Keratinocyte (primary cell): ENCODE results near the gene TRIM54.
A peak's percentile ranks its signal among the peaks of the same experiment; 100 is the strongest.

Experiments
- EZH2 ChIP-seq: IDR thresholded peaks from one replicate; pipeline ENCODE4 v1.6.1; 2012; ENCODE audit warnings: inconsistent platforms, mild to moderate bottlenecking, low read length, moderate library complexity
- TF ChIP-seq, protein P1 (sequence below), 3 experiments: IDR thresholded peaks in 1 of 3; conservative IDR thresholded peaks in 1 of 3; optimal IDR thresholded peaks in 1 of 3; 2 replicates in 2 of 3; 3 replicates in 1 of 3; pipeline versions ENCODE3 to v1.5.1; 2011; ENCODE audit warnings: low read length in 3 of 3, mild to moderate bottlenecking in 3 of 3, moderate library complexity in 2 of 3, control low read depth in 1 of 3, inconsistent platforms in 1 of 3; ENCODE audit not compliant: insufficient read depth in 2 of 3; ENCODE audit errors: extremely low read depth in 1 of 3

DNA sequence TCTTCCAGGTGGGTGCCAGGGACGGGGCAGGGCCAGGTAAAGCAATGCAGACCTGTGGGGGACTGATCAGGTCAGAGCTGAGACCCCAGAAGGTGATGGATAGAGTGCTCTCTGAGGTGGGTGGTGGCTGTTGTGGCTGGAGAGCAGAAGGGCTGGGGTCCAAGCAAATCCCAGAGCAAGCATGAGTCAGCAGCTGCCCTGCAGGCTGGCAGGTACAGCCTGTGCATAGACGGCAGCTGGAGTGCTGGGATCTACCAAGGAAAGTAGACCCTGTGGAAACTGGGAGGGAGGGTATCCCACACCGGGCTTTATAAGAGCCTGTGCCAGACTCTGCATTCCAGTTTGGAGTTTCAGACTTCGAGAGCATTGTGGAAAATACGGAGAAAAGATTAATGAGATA, 663 bp downstream of the TRIM54 start:
- TF ChIP-seq, protein P1, sequence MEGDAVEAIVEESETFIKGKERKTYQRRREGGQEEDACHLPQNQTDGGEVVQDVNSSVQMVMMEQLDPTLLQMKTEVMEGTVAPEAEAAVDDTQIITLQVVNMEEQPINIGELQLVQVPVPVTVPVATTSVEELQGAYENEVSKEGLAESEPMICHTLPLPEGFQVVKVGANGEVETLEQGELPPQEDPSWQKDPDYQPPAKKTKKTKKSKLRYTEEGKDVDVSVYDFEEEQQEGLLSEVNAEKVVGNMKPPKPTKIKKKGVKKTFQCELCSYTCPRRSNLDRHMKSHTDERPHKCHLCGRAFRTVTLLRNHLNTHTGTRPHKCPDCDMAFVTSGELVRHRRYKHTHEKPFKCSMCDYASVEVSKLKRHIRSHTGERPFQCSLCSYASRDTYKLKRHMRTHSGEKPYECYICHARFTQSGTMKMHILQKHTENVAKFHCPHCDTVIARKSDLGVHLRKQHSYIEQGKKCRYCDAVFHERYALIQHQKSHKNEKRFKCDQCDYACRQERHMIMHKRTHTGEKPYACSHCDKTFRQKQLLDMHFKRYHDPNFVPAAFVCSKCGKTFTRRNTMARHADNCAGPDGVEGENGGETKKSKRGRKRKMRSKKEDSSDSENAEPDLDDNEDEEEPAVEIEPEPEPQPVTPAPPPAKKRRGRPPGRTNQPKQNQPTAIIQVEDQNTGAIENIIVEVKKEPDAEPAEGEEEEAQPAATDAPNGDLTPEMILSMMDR (optimal IDR thresholded peaks at IDR 0.05 in 1 of 3, IDR thresholded peaks at IDR 0.05 in 1 of 3, conservative IDR thresholded peaks at IDR 0.05 in 1 of 3; ENCODE audit: extremely low read depth in 1 of 3, insufficient read depth in 2 of 3, low read length in 3 of 3), result no peak
- TF ChIP-seq EZH2, result peak; percentile 2
